GM18519 (cell line): Measurements from ENCODE around the gene CMTM4.
A peak's percentile ranks its signal among the peaks of the same experiment; 100 is the strongest.
"Not testable (repeated sequence)": the region's sequence is repeated elsewhere in the genome, so short reads cannot be mapped to it uniquely, and the experiment has no call there.

Source experiments
- ATAC-seq: cut with Tn5 transposase; IDR thresholded peaks from one replicate; pipeline ENCODE4 v1.9.1; 2021; ENCODE audit warnings: mild to moderate bottlenecking, moderate library complexity; ENCODE audit not compliant: unreplicated experiment, low FRiP score

The CMTM4 gene

DNA sequence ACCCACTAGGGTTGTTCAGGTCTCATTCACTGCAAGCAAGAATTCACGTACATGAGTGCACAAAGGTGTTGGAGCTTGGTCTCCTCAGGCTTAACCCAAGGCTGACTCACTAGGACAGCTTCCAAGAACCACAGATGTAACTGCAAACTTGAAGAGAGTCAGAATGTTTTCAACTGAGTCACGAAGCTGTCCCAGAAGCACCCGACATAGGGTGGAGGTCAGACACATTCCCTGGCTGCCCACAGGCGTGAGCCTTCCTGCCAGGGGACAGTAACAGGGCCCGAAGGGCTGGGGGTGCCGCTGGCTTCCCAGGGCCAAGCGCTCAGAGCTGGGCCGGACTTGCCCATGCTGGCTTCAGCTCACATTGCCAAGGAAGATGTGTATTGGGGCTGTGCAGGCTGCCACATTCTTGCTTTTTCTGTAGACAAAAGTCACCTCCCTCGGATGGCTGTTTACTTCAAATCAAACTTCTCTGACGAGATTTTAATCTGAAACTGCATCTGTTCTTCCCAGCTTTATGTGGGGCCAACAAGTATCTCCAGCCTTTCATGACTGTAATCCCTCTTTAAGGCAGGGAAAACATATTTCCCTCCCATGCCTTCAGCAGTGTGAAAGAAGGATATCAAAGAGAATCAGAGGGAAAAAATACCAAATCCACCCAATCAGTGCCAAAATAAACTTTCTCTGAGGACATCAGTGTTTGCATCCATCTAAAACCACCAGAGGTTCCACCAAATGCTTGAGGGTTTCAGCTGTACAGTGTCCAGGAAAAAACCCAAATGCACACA lies 77.8 kb downstream of the CMTM4 start:
- ATAC-seq, result no peak

DNA sequence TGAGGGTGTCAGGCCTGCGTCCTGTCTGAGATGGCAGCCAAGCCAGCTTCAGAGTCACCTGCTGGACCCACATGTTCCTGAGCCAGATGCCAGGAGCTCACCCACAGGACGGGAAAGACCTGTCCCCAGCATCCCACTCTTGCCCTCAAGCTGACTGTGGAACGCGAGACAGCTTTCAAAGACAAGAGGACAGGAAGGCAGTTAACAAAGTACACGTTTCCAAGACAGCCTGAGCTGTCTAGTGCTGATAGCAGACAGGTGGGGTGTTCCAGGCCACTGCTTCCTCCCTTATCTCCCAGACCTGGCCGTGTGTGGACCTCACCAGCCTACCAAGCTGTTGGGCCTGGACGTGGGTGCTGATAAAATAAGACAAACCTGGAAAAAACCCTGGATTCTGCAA lies 78.8 kb downstream of the CMTM4 start:
- ATAC-seq, result no peak

GRCh38 chr16:66617010-66617434 lies 79.5 kb downstream of the CMTM4 start:
- ATAC-seq, result no peak

GRCh38 chr16:66616592-66616991 lies 80.0 kb downstream of the CMTM4 start:
- ATAC-seq, result no peak

- ATAC-seq, result no peak
These were observed 80.4 kb downstream of the CMTM4 start for GRCh38 chr16:66616169-66616568.

- no peak for ATAC-seq
These were observed 82.3 kb downstream of the CMTM4 start for GRCh38 chr16:66614161-66614802.

- ATAC-seq, result no peak
These were observed 84.1 kb downstream of the CMTM4 start for GRCh38 chr16:66612422-66612821.

- ATAC-seq, result not testable (repeated sequence)
These were observed 84.6 kb downstream of the CMTM4 start for GRCh38 chr16:66611911-66612310.

DNA sequence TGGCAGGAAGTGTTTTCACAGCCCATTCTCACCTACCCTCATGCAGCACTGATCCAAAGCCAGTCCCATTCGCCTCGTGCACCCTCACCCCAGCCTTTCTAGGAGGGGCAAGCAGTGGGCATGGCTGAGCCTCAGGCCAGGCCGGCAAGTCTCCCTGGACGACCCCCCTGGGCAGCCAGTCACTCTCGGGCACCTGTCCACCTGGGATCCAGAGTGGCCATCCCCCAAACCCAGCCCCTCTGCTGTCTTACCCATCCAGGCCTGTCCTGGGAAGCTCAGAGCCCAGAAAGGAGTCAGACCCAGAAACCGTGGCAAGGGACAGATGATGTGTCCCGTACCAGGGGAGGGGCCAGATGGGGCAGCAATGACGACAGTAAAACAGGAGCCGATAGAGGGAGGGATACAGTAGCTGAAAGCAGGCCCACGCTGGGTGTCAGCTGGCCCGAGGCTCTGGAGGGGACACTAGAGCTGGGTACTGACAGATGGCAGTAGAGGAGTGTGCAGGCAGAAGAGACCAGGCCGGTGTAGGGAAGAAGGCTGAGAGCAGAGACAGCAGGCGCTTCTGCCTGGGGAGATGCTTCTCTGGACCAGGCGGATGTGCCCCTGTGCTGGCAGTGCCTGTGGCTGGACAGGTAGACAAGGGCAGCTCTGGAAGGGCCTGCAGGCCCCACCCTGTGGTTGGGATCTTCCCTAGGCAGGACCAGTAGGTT lies 86.3 kb downstream of the CMTM4 start:
- no peak for ATAC-seq

DNA sequence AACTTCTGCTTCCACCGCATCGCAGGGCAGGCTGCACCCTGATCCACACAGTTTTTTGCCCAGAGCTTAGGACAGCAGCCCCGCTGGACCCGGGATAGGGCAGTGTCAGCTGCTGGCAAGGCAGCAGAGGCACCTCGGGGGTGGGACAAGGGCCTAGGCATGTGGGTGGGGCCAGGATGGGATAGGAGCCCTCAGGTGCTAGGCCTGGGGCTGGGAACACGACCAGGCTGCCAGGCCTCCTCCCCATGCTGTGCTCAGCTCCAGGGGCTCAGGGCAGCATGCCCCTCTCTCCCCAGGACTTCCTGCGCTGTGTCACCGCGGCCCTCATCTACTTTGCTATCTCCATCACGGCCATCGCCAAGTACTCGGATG lies 87.4 kb downstream of the CMTM4 start:
- ATAC-seq, result no peak

DNA sequence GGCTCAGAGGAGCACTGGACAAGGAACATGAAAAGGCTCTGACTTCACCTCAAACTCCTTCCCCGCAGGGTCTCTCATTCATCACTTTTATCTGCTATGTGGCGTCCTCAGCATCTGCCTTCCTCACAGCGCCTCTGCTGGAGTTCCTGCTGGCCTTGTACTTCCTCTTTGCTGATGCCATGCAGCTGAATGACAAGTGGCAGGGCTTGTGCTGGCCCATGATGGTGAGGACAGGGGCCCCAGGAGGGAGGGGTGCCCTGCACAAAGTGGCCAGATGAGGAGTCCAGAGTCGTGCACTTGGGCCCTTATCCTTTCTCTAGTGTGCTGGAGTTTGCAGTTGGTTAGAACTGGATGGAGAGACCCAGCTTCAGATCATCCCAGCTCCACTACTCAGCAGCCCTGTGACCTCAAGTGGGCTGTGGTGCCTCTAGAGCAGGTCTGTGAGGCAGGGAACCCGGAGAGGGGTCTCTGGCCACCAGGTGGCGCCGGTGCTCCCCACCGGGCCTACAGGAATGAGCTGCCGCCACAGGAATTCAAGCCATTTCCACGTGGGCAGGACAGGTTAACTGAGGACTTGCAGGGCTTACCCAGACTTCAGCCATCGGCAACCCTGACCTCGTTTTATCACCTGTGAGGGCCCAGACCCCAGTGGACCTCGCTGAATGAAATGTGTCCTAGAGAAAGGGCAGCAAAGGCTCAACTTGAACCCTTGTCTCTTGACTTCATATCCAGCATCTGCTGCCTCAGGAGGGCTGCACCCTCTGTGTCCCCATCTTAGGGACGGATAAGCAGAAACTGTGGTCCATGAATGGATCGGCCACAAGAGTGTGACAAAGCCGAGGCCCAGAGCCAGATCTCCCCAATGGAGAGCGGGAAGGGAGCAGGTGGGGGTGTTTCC lies 88.1 kb downstream of the CMTM4 start:
- ATAC-seq, result no peak

DNA sequence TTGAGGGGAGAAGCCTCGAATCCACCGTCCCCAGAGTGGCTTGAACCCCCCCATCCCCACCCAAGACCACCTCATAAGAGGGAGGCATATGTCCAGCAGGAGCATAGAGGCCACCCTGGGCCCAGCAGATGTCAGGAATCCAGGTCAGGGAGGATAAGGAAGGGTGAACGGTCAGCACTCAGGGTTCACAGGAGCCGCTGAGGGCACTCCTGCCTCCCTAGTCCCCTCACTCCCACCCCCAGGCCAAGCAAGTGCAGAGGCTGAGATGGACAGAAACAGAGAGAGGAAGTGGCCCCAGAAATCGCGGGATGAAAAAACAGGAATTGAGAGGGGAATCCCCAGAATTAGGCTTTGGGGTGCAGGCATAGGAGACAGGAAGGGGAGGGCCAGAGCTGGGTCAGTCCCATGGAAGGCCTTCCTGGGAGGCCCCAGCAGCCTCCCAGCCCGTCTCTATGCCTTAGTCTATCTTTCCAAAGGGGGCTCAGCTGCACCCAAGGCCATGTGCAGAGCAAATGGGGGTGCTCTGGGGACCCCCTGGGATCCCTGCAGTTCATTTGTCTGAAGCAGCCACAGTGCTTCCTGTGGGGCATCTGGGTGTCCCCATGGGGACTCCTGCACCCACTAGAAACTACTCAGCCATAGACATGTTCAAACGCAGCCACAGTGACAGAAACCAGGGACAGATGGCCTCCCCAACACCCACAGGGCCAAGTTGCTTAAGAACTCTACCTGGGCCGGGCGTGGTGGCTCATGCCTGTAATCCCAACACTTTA lies 90.4 kb downstream of the CMTM4 start:
- no peak for ATAC-seq

DNA sequence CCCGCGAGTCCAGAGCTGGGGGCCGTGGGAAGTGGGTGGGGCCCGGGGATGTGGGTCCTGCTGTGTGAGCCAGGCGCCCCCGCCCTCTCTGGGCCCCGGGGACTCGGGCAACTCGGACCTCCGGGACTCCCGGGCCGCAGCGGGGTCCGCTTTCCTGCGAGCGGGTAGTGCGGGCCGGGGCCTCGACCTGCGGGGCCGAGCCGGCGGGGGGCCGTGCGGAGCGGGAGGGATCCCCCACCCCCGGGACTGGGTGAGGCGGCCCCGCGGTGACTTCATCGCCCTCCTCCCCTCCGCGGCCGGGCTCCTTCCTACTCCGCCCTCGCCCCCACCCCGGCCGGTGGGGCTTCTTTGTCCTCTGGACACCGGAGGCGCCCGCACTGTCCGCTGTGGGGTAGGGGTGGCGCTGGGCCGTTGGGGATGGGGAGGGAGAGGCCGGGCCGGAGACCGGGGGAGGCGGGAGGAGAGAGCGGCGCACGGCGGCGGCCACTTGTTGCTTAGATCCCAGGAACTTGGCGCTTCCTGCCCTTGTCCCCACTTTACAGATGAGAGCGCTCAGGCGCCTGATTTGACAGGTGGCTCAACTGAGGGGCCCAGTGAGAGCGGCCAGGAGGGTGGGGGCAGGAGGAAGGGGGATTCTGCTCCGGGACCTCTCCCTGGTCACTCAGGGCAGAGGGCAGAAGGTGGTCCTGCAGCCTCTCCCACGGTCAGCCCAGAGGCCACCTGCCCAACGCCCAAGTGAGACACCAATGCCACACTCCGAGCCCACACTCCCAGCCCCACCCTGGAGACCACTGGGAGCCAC lies 91.2 kb downstream of the CMTM4 start:
- ATAC-seq, result no peak

GRCh38 chr16:66604376-66605176 lies 92.0 kb downstream of the CMTM4 start, which contains the start of gene CMTM3:
Gene CMTM3, plus strand, starts transcription at chr16:66604704. Its CDS starts 102 bp downstream, at chr16:66604806.
- ATAC-seq, result peak; percentile 43

DNA sequence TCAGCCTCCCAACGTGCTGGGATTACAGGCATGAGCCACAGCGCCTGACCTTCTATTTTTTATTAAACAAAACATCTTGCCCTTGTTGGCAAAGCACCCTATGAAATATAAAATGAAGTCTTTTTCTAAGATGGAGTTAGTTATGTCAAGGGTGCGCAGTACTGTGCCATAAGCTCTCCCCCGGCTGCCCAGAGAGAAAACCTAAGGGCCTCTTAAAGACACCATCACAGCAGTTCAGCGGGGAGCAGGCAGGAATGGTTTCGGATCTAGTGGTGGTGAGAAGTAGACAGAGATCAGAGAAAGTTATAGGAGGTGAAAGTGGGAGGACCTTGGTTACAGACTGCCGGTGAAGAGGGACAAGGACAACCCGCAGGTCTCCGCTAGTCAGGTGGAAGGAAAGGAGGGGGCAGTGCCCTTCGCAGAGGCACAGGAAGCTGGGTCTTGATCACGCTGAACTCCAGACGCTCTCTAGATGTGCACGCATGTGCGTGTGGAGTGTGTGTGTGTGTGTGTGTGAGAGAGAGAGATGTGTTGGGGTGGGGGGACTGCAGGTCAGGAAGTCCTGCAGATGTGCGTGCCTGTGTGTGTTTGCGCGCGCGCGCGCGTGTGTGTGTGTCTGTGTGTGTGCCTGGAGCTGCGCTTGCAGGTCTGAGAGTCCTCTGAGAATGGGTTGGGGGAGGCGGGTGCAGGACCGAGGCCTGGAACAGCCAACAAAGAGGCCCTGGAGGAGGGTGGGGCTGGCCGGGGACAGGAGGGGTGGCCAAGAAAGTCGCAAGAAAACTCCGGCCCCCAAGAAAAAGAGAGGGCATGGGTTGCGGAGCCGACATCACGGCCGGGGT lies 92.8 kb downstream of the CMTM4 start:
- ATAC-seq, result peak; percentile 41

DNA sequence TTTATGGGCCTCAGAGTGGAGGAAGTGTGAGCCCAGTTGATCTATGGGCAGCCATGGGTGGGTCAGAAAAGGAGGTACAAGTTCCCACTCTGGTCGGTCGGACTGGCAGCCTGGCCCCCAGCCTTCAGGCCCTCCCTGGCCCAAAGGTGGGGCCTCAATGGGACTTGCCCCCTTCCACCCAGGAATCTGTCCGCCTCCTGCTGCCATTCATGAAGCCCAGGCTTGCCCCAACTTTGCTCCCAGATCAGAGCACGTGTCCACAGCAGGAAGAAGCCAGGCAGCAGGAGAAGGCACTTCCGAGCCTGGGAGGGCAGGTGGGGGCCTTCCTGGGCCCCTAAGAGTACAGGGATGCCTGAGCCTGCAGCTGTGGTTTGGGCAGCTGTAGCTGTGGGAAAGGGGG lies 95.1 kb downstream of the CMTM4 start:
- no peak for ATAC-seq

- ATAC-seq, result no peak
These were observed 96.1 kb downstream of the CMTM4 start for GRCh38 chr16:66600477-66600876.
